Neural cell (in vitro differentiated cells): Measurements from ENCODE around the gene SP7. TPM values are rescaled to one million over a fixed set of nuclear protein-coding genes. Genes with fewer than 3 reads are reported as not detected.
"Not testable (repeated sequence)": the region's sequence is repeated elsewhere in the genome, so short reads cannot be mapped to it uniquely, and the experiment has no call there.

Experiments
- H2AFZ ChIP-seq: fragments of 200-600, 300-800 bp; sonication (generic), shearing (Covaris generic); 2 replicates; pipeline ENCODE4 v1.6.0; 2014; ENCODE audit warnings: low read depth, mild to moderate bottlenecking, antibody characterized with exemption, low read length, moderate library complexity
- H3F3A ChIP-seq: fragments of 200-600 bp; shearing (Covaris generic); 2 replicates; pipeline ENCODE4 v1.6.1; 2016; ENCODE audit warnings: mild to moderate bottlenecking, moderate library complexity, mixed read lengths, antibody characterized with exemption, low read length; ENCODE audit not compliant: insufficient read depth, poor library complexity, severe bottlenecking
- H3K27ac ChIP-seq: fragments of 200-600, 300-800 bp; sonication (generic), shearing (Covaris generic); 2 replicates; pipeline ENCODE4 v1.5.1; 2014; ENCODE audit warnings: mild to moderate bottlenecking, low read length, moderate library complexity
- H3K27me3 ChIP-seq: fragments of 300-800, 200-600 bp; sonication (generic), shearing (Covaris generic); 2 replicates; pipeline ENCODE4 v1.6.0; 2014; ENCODE audit warnings: mild to moderate bottlenecking, low read depth, low read length, moderate library complexity; ENCODE audit not compliant: insufficient read depth
- H3K36me3 ChIP-seq: fragments of 300-800, 200-600 bp; sonication (generic), shearing (Covaris generic); 2 replicates; pipeline ENCODE4 v1.5.1; 2014; ENCODE audit warnings: mild to moderate bottlenecking, antibody characterized with exemption, low read length, moderate library complexity; ENCODE audit not compliant: insufficient read depth
- H3K4me2 ChIP-seq: fragments of 300-800, 200-600 bp; sonication (generic), shearing (Covaris generic); 2 replicates; pipeline ENCODE4 v1.6.0; 2014; ENCODE audit warnings: mild to moderate bottlenecking, low read length
- H3K4me3 ChIP-seq: fragments of 300-800, 200-600 bp; sonication (generic), shearing (Covaris generic); 2 replicates; pipeline ENCODE4 v1.5.1; 2014; ENCODE audit warnings: mild to moderate bottlenecking, low read length, moderate library complexity
- H3K79me2 ChIP-seq: fragments of 200-600 bp; shearing (Covaris generic); replicated peaks from 2 replicates; pipeline ENCODE4 v1.6.0; 2014; ENCODE audit warnings: mild to moderate bottlenecking, low read length, moderate library complexity; ENCODE audit not compliant: insufficient read depth
- H3K9ac ChIP-seq: fragments of 300-800, 200-600 bp; sonication (generic), shearing (Covaris generic); 2 replicates; pipeline ENCODE4 v1.6.1; 2016; ENCODE audit warnings: mild to moderate bottlenecking, low read length, mixed read lengths
- H3K9me2 ChIP-seq: fragments of 200-600 bp; shearing (Covaris generic); 2 replicates; pipeline ENCODE4 v1.6.1; 2016; ENCODE audit warnings: mild to moderate bottlenecking, low read length, mixed read lengths; ENCODE audit not compliant: insufficient read depth
- H3K9me3 ChIP-seq: fragments of 200-600, 300-800 bp; sonication (generic), shearing (Covaris generic); 2 replicates; pipeline ENCODE4 v1.6.1; 2016; ENCODE audit warnings: mild to moderate bottlenecking, mixed run types, low read length, moderate library complexity, mixed read lengths
- H4K20me1 ChIP-seq: fragments of 200-600 bp; shearing (Covaris generic); 2 replicates; pipeline ENCODE4 v1.6.1; 2016; ENCODE audit warnings: mild to moderate bottlenecking, mixed run types; ENCODE audit not compliant: insufficient read depth
- EP300 ChIP-seq: fragments of 450-650 bp; conservative IDR thresholded peaks from 2 replicates; pipeline ENCODE4 v1.6.1; 2014; ENCODE audit warnings: antibody characterized with exemption, mild to moderate bottlenecking, moderate library complexity; ENCODE audit not compliant: poor library complexity, severe bottlenecking
- EZH2 ChIP-seq: fragments of 200-600, 300-800 bp; shearing (Covaris generic), sonication (generic); IDR thresholded peaks from 2 replicates; pipeline ENCODE4 v1.6.1; 2014; ENCODE audit warnings: antibody characterized with exemption, low read length, borderline replicate concordance, mild to moderate bottlenecking; ENCODE audit not compliant: insufficient read depth, poor library complexity, severe bottlenecking
- MXI1 ChIP-seq: fragments of 450-650 bp; conservative IDR thresholded peaks from 2 replicates; pipeline ENCODE4 v1.6.1; 2014; ENCODE audit warnings: antibody characterized with exemption, mild to moderate bottlenecking; ENCODE audit not compliant: poor library complexity, severe bottlenecking
- POLR2AphosphoS5 ChIP-seq: IDR thresholded peaks from 2 replicates; pipeline ENCODE4 v1.6.1; 2012
- RAD21 ChIP-seq: fragments of 450-650 bp; conservative IDR thresholded peaks from 2 replicates; pipeline ENCODE4 v1.6.1; 2014; ENCODE audit warnings: antibody characterized with exemption, mild to moderate bottlenecking, moderate library complexity
- SMC3 ChIP-seq: fragments of 450-650 bp; conservative IDR thresholded peaks from 2 replicates; pipeline ENCODE4 v1.6.1; 2014; ENCODE audit warnings: antibody characterized with exemption, mild to moderate bottlenecking, moderate library complexity; ENCODE audit not compliant: poor library complexity
- TAF1 ChIP-seq: IDR thresholded peaks from 2 replicates; pipeline ENCODE4 v1.6.1; 2012; ENCODE audit warnings: low read depth
- polyA plus RNA-seq: library from polyadenylated mRNA; depleted of rRNA; stranded (reverse); fragments of >200 nt; gene quantifications from 2 replicates; pipeline ENCODE4 v1.2.3, GENCODE V29; 2014
- TF ChIP-seq, protein P1 (sequence below): fragments of 450-650 bp; IDR thresholded peaks from 2 replicates; pipeline ENCODE4 v1.5.1; 2014; ENCODE audit warnings: antibody characterized with exemption, mild to moderate bottlenecking, moderate library complexity; ENCODE audit not compliant: poor library complexity, severe bottlenecking
- TF ChIP-seq, protein P2 (sequence below): IDR thresholded peaks from 2 replicates; pipeline ENCODE4 v1.6.1; 2012; ENCODE audit warnings: borderline replicate concordance

The SP7 gene
- polyA plus RNA-seq, 1 donor from 2014 or later: not detected

GRCh38 chr12:53332744-53333143, 3.4 kb downstream of the SP7 start:
- Histone ChIP-seq H3K9me2 (no peaks in the 10 kb centered on the region), H3K27ac (no peak overlapping the region), H3K36me3 (no peaks in the 10 kb centered on the region), H2AFZ (no peak overlapping the region), H4K20me1 (no peaks in the 10 kb centered on the region), H3K9ac (no peak overlapping the region), H3F3A (no peaks in the 10 kb centered on the region), H3K4me2 (no peak overlapping the region), H3K4me3 (no peak overlapping the region), H3K79me2 (no peaks in the 10 kb centered on the region), H3K9me3 (no peaks in the 10 kb centered on the region), H3K27me3 (no peaks in the 10 kb centered on the region)
- TF ChIP-seq RAD21: no peak
- no peak for TF ChIP-seq EZH2
- no peak for TF ChIP-seq TAF1

DNA sequence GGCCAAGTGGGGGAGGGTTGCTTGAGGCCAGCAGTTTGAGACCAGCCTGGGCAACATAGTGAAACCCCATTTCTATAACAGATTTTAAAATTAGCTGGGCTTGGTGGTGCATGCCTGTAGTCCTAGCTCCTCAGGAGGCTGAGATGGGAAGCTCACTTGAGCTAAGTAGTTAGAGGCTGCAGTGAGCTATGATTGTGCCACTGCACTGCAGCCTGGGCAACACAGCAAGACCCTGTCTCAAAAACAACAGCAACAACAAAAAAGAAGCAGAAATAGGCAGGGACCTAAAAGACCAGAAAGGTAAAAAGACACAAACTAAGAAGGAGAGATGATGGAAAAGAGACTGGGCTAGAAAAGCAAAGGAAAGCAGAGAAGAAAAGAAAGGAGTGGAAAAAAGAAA, 3.8 kb downstream of the SP7 start:
- H3K9ac ChIP-seq, H3K9me3 ChIP-seq: not testable (repeated sequence)

DNA sequence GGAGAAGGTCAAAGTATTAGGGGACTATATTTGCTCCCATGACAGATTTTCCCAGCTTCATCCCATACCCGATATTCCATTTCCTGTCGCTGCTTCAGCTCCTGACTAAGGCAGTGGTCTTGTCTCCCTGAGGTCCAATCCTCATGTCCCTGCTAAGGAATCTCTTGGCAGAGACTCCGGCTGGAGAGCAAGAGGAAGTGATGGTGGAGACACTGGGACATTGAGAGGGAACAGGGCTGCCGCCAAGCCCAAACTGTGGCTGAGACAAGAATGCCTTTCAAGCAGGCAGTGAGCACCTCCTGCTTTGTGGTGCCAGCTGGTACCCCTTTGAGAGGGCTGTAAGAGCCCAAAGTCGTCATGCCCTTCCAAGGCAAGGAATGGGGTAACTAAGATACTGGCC, 5.5 kb downstream of the SP7 start:
- H2AFZ ChIP-seq: no peak overlapping the region

More for the DNA sequence above, 3.8 kb downstream of the SP7 start:
- not testable (repeated sequence) for H4K20me1 ChIP-seq, H3K9me2 ChIP-seq, H3K27me3 ChIP-seq, H3K4me3 ChIP-seq, H3F3A ChIP-seq, H2AFZ ChIP-seq, H3K4me2 ChIP-seq, H3K36me3 ChIP-seq, H3K79me2 ChIP-seq, H3K27ac ChIP-seq

More for the DNA sequence above, 5.5 kb downstream of the SP7 start:
- Histone ChIP-seq H3K9me2 (no peaks in the 10 kb centered on the region), H3K4me3 (no peak overlapping the region), H3K9ac (no peak overlapping the region), H3K4me2 (no peak overlapping the region), H3K36me3 (no peaks in the 10 kb centered on the region), H3F3A (no peaks in the 10 kb centered on the region), H4K20me1 (no peaks in the 10 kb centered on the region), H3K27me3 (peaks cover 4% of the 10 kb centered on the region), H3K79me2 (no peaks in the 10 kb centered on the region), H3K27ac (no peak overlapping the region), H3K9me3 (no peaks in the 10 kb centered on the region)
- TF ChIP-seq POLR2AphosphoS5: no peak
- TF ChIP-seq, protein P1, sequence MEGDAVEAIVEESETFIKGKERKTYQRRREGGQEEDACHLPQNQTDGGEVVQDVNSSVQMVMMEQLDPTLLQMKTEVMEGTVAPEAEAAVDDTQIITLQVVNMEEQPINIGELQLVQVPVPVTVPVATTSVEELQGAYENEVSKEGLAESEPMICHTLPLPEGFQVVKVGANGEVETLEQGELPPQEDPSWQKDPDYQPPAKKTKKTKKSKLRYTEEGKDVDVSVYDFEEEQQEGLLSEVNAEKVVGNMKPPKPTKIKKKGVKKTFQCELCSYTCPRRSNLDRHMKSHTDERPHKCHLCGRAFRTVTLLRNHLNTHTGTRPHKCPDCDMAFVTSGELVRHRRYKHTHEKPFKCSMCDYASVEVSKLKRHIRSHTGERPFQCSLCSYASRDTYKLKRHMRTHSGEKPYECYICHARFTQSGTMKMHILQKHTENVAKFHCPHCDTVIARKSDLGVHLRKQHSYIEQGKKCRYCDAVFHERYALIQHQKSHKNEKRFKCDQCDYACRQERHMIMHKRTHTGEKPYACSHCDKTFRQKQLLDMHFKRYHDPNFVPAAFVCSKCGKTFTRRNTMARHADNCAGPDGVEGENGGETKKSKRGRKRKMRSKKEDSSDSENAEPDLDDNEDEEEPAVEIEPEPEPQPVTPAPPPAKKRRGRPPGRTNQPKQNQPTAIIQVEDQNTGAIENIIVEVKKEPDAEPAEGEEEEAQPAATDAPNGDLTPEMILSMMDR: no peak
- no peak for TF ChIP-seq EP300
- TF ChIP-seq, protein P2, sequence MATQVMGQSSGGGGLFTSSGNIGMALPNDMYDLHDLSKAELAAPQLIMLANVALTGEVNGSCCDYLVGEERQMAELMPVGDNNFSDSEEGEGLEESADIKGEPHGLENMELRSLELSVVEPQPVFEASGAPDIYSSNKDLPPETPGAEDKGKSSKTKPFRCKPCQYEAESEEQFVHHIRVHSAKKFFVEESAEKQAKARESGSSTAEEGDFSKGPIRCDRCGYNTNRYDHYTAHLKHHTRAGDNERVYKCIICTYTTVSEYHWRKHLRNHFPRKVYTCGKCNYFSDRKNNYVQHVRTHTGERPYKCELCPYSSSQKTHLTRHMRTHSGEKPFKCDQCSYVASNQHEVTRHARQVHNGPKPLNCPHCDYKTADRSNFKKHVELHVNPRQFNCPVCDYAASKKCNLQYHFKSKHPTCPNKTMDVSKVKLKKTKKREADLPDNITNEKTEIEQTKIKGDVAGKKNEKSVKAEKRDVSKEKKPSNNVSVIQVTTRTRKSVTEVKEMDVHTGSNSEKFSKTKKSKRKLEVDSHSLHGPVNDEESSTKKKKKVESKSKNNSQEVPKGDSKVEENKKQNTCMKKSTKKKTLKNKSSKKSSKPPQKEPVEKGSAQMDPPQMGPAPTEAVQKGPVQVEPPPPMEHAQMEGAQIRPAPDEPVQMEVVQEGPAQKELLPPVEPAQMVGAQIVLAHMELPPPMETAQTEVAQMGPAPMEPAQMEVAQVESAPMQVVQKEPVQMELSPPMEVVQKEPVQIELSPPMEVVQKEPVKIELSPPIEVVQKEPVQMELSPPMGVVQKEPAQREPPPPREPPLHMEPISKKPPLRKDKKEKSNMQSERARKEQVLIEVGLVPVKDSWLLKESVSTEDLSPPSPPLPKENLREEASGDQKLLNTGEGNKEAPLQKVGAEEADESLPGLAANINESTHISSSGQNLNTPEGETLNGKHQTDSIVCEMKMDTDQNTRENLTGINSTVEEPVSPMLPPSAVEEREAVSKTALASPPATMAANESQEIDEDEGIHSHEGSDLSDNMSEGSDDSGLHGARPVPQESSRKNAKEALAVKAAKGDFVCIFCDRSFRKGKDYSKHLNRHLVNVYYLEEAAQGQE: no peak
- no peak for TF ChIP-seq TAF1
- TF ChIP-seq MXI1: no peak
- TF ChIP-seq EZH2: no peak
- TF ChIP-seq RAD21: no peak
- no peak for TF ChIP-seq SMC3
